Aorta (tissue), 5 donors: ENCODE measurements around the gene ARFGEF3. TPM values are rescaled to one million over a fixed set of nuclear protein-coding genes. Genes with fewer than 3 reads are reported as not detected.

Source experiments
- ATAC-seq: fragments of 200-7000 bp; cut with Tn5 transposase; one replicate; pipeline ENCODE4 v1.9.1; 2022; ENCODE audit warnings: moderate library complexity; ENCODE audit not compliant: low FRiP score
- DNase-seq, 2 donors: peaks; one replicate each; pipeline ENCODE4 v3.0.0-alpha.2; 2020
- H3K27ac ChIP-seq, 2 donors: one replicate each; pipeline ENCODE4 v1.5.1; 2013; ENCODE audit warnings: low read length in 2 of 2, mild to moderate bottlenecking in 2 of 2, moderate library complexity in 2 of 2, control low read depth in 1 of 2, inconsistent platforms in 1 of 2, low read depth in 1 of 2
- H3K27me3 ChIP-seq, 2 donors: one replicate each; pipeline ENCODE4 v1.6.1; 2013; ENCODE audit warnings: control low read depth in 1 of 2, low read length in 1 of 2, mild to moderate bottlenecking in 1 of 2, moderate library complexity in 1 of 2; ENCODE audit not compliant: insufficient read depth in 2 of 2, control insufficient read depth in 1 of 2
- H3K36me3 ChIP-seq, 2 donors: one replicate each; pipeline ENCODE4 v1.6.1; 2013; ENCODE audit warnings: control low read depth in 1 of 2, low read length in 1 of 2, mild to moderate bottlenecking in 1 of 2; ENCODE audit not compliant: insufficient read depth in 2 of 2, control insufficient read depth in 1 of 2
- H3K4me1 ChIP-seq, 2 donors: one replicate each; pipeline ENCODE4 v1.6.1; 2013; ENCODE audit warnings: low read length in 2 of 2, control low read depth in 1 of 2, mild to moderate bottlenecking in 1 of 2, moderate library complexity in 1 of 2; ENCODE audit not compliant: insufficient read depth in 2 of 2, control insufficient read depth in 1 of 2
- H3K4me3 ChIP-seq, 2 donors: one replicate each; pipeline ENCODE4 v1.5.1; 2013; ENCODE audit warnings: low read length in 2 of 2, control low read depth in 1 of 2, mild to moderate bottlenecking in 1 of 2
- H3K9me3 ChIP-seq: one replicate; pipeline ENCODE4 v1.6.1; 2013; ENCODE audit warnings: mild to moderate bottlenecking, low read length; ENCODE audit not compliant: control insufficient read depth
- WGBS, 2 donors: extraction: QIAGEN DNeasy Blood & Tissue Kit; methylation state at CpG; one replicate each; pipeline ENCODE4 v1.1.7; 2013; 5-methylcytosine and 5-hydroxymethylcytosine counted together
- intact Hi-C, 2 donors: fragments of 100-400 bp; cut with DNase I; formaldehyde crosslinking; loops; one replicate each; pipeline versions ENCODE4 v1.14.2 to v1.15.0; 2022
- polyA plus RNA-seq, 2 donors: library from polyadenylated mRNA; stranded (reverse); fragments of 200-250 nt; gene quantifications; one replicate each; pipeline ENCODE4 v1.2.3, GENCODE V29; 2013
- total RNA-seq, 2 donors: library from RNA; stranded (reverse); fragmentation: NEBNext Ultra II Directional; extraction: Animal tissue kit (Norgen Biotek cat#: 25700); gene quantifications; one replicate each; pipeline ENCODE4 v1.2.1, GENCODE V29; 2021
- donor health status: healthy with polysubstance abuse.
- donor health status: Bipolar disorder and iron deficiency.
- donor health status: DM: no; HTN: no; CAD: no.
- donor health status: DM: no; HTN: no; CAD: no.
- donor health status: DM: yes; HTN: yes; CAD: no.

ARFGEF3 gene
- total and polyA plus RNA-seq, 4 donors = 0.10 to 2.5 (median 0.87) TPM

DNA sequence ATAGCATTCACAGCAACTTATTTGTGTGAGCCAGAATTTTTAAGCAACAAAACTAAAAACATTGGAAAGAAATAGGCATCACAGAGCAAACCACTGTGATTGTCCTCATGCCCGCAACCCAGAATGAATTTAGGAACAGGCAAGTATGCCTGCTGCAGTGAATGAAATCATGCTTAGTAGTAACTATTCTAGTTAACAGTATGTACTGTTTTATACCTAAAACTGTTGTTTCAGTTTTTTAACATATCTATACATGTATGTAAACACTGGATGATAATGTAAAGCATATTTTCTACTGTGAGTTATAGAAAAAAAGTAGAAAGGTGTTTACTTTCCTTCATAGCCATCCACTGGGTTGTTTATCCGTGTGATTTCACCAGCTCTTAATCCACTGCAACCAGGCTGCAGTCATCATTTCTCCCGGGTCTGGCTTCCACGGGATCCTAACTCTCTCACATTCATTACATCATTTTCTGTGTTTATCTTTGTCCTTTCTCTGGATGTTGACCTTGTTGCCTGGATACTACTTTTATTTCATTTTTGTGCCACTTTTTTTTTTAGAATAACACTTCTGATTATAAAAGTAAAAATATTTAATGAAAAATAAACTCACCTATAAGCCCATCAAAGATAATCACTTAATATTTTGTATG, 3.6 kb upstream of the ARFGEF3 start:
- Histone ChIP-seq H3K4me3 (no peak overlapping the region), H3K27ac (no peak overlapping the region), H3K36me3 (no peaks in the 10 kb centered on the region), H3K4me1 (no peaks in the 10 kb centered on the region), H3K27me3 (no peaks in the 10 kb centered on the region), H3K9me3 (no peaks in the 10 kb centered on the region)
- DNase-seq (no peak), ATAC-seq (no peak)
- WGBS, 2 donors = 31% methylated on average over 4 of the region's 4 CpGs
- intact Hi-C loops = no loop called here

DNA sequence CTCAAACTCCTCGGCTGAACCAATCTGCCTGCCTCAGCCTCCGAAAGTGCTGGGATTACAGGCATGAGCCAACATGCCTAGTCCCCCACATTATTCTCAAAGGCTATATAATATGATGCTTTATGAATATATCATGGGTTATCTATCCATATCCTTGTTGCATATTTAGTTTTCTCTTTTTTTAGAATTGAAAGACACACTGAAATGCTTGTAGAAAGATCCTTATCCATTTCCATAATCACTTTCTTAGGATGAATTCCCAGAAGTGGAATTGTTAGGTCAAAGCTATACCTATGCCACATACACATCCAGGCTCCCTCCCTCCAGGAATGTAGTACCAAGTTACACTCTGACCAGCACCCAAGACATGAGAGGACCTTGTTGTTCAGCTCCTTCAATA, 2.5 kb upstream of the ARFGEF3 start:
- H3K27me3 ChIP-seq = no peaks in the 10 kb centered on the region
- WGBS, 2 donors = 91 to 95% methylated on average over 2 of the region's 2 CpGs
- H3K36me3 ChIP-seq = no peaks in the 10 kb centered on the region
- no peaks in the 10 kb centered on the region for H3K4me1 ChIP-seq
- no peak overlapping the region for H3K27ac ChIP-seq
- ATAC-seq = no peak
- DNase-seq = no peak
- no peaks in the 10 kb centered on the region for H3K9me3 ChIP-seq
- intact Hi-C loops = no loop called here
- no peak overlapping the region for H3K4me3 ChIP-seq

DNA sequence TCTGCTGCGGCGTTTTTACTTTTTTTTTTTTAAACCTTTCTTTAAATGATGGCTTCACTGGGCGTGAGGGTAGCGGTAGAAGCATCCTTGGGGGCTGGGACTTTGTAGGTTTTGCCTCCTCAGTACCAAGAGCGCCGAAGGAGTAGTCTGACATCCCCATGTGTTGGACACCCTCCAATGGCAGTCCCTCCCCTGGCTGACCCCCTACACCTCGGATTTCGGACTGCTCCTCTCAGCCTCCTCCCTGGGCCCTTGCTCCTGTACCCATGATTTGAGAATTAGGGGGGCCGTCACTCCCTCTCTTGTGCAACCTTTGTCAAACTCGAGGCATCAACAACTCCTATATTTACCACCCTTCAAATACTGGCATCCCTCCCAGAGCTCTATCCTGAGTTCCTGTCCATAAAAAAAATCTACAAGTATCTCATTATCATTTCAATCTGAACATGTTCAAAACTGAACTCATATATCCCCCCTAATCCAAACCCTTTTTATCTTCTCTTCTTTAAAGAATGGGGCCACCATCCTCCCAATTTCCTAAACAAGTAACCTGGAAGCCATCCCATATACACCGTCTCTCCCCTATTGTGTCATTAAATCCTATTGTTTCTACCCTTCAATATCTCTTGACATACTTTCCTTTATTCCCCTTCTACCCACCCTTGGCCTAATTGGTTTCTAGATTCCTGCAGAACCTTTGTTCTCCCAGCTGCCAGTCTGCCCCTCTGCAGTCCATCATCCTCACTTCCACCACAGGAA, 1.2 kb upstream of the ARFGEF3 start:
- no peaks in the 10 kb centered on the region for H3K9me3 ChIP-seq
- no peak for ATAC-seq
- H3K4me1 ChIP-seq = no peaks in the 10 kb centered on the region
- H3K4me3 ChIP-seq = no peak overlapping the region
- H3K27ac ChIP-seq = no peak overlapping the region
- WGBS, 2 donors = 88 to 89% methylated on average over 11 of the region's 11 CpGs
- no peaks in the 10 kb centered on the region for H3K36me3 ChIP-seq
- DNase-seq = no peak
- H3K27me3 ChIP-seq = no peaks in the 10 kb centered on the region
- intact Hi-C loops = no loop called here

DNA sequence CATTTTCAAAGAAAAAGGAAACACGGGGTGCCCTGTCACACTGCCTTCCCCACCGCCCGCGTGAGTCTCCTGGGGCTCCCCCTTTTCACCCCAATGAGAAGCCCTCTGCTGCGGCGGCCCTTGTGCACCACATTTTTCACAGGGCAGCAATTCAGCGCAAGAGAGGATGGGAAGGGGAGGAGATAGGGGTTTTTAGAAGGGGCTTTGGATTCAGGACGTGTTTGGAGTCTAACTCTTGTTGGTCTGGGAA, 726 bp upstream of the ARFGEF3 start:
- intact Hi-C loops = no loop called here
- Histone ChIP-seq H3K4me1 (no peaks in the 10 kb centered on the region), H3K27me3 (no peaks in the 10 kb centered on the region), H3K4me3 (peak overlapping the region in 1 of 2 donors; percentile 66), H3K27ac (no peak overlapping the region), H3K36me3 (no peaks in the 10 kb centered on the region), H3K9me3 (no peaks in the 10 kb centered on the region)
- ATAC-seq (no peak), DNase-seq (no peak)
- 31 to 42% methylated on average over 8 of the region's 8 CpGs for WGBS, 2 donors

DNA sequence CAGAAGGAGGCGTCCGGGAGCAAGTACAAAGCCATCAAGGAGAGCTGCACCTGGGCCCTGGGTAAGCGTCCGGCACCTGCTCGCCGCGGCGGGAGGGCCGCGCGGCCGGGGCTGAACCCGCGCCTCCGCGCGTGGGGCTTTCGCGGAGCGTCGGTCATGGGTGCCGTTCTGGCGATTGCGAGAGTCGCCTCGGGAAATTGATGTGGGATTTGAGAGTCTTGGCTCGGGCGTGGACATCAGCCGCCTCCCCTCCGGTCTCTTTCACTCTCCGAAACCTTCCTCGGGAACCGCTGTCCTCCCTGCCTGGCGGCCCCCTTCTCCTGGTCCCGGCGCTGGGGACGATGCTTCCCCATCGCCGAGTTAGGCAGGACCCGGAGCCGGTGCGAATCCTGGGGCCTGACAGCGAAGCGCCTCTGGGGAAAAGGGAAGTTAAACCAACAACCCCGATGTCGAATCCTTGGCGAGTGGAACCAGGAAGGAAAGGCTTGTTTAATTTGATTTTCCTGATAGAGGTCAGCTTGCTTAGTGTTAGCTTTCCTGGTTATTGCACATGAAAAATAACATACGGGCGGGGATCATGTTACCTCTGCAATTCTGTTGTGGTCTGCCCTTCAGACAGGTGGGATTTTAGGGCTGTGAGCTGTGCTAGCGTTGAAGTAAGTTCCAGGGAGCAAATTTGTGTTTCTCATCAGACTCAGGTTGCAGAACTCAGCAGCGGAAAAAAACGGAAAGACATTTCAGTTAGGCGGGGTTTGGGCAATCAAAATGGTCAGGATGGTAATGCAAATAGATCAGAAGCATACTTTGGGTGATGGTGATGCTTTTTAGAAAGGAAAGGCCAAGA, 594 bp downstream of the ARFGEF3 start:
- Histone ChIP-seq H3K9me3 (no peaks in the 10 kb centered on the region), H3K36me3 (no peaks in the 10 kb centered on the region), H3K4me1 (no peaks in the 10 kb centered on the region), H3K4me3 (peak overlapping the region; percentile 66 to 70), H3K27me3 (no peaks in the 10 kb centered on the region), H3K27ac (no peak overlapping the region)
- intact Hi-C loops = no loop called here
- ATAC-seq (no peak), DNase-seq (peak; percentile 50 to 76)
- whole genome bisulfite sequencing, 2 donors = 10% methylated on average over 53 of the region's 53 CpGs

DNA sequence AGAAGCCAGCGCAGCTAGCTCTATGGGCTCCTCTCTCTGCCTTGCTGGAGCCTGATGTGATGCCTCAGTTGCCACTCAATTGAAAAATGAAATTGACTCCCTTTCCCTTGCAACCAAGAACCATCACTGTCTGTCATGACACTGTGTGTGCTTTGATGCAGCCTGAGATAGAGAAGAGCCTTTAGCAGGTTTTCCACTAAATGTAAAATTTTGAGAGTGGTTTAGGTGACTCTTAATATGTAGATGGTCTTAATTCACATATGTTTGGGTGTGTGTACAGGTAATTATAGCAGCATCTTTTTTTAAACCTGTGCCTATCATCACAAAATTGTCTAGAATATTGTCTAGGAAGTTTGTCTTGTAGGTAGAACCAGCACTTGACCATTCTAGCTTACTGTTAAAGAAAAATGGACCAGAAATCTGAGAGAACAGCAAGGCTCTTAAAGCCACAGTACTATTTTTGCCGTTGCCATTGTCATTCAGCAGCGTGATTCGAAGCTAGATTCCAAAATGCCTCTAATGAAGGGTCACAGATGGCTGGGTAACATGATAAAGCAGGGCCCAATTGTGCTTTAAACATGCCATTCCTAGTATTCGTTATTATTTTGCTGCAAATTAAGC, 1.3 kb downstream of the ARFGEF3 start:
- ATAC-seq (no peak), DNase-seq (no peak)
- no peaks in the 10 kb centered on the region for H3K27me3 ChIP-seq
- no peaks in the 10 kb centered on the region for H3K36me3 ChIP-seq
- H3K4me3 ChIP-seq = no peak overlapping the region
- H3K27ac ChIP-seq = no peak overlapping the region
- WGBS, 2 donors = 92 to 94% methylated on average over 5 of the region's 5 CpGs
- intact Hi-C loops = no loop called here
- no peaks in the 10 kb centered on the region for H3K4me1 ChIP-seq
- no peaks in the 10 kb centered on the region for H3K9me3 ChIP-seq

DNA sequence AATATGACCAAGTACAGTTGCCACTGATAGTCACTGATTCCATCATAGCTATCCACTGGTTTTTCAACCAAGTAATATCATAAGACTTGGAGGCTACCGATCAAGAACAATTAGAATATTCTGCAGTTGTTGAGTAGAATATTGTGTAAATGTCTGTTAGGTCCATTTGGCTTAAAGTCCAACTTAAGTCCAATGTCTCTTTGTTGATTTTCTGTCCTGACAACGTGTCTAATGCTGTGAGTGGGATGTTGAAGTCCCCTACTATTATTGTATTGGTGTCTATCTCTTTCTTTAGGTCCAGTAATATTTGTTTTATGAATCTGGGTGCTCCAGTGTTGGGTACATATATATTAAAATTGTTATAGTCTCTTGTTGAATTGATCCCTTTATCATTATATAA, 13.9 kb downstream of the ARFGEF3 start:
- no peaks in the 10 kb centered on the region for H3K4me1 ChIP-seq
- intact Hi-C loops = no loop called here
- 87 to 90% methylated on average over 2 of the region's 2 CpGs for WGBS, 2 donors
- DNase-seq = no peak
- no peaks in the 10 kb centered on the region for H3K36me3 ChIP-seq
- H3K27ac ChIP-seq = no peak overlapping the region
- no peak for ATAC-seq
- H3K27me3 ChIP-seq = peaks cover 0 to 2% of the 10 kb centered on the region in 2 donors
- no peak overlapping the region for H3K4me3 ChIP-seq
- peaks cover 3% of the 10 kb centered on the region for H3K9me3 ChIP-seq

DNA sequence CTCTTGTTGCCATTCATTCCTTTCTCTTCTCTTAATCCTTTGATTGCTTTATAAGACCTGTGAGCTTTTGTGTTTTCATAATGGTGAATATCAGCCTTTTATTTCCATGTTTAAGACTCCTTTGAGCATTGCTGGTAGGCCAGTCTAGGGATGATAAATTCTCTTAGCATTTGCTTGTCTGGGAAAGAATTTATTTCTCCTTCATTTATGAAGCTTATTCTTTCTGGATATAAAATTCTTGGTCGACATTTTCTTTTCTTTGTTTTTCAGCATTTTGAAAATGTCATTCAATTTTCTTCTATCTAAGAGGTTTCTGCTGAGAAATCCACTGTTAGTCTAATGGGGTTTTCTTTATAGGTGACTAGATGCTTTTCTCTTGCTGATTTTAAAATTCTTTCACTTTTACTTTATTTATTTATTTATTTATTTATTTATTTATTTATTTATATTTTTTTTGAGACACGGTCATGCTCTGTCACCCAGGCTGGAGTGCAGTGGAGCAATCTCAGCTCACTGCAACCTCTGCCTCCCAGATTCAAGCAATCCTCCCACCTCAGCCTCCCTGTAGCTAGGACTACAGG, 15.0 kb downstream of the ARFGEF3 start:
- Histone ChIP-seq H3K27me3 (no peaks in the 10 kb centered on the region), H3K4me3 (no peak overlapping the region), H3K9me3 (peaks cover 3% of the 10 kb centered on the region), H3K4me1 (no peaks in the 10 kb centered on the region), H3K36me3 (no peaks in the 10 kb centered on the region), H3K27ac (no peak overlapping the region)
- ATAC-seq = no peak
- intact Hi-C loops = no loop called here
- 92 to 96% methylated on average over 2 of the region's 2 CpGs for WGBS, 2 donors
- DNase-seq = no peak
